Activated CD4-positive, CD25-positive, alpha-beta regulatory T cell treated with anti-CD3 and anti-CD28 coated beads, Interleukin-2, amount 50 U/mL, for 16 hours (primary cell): ENCODE measurements around the gene ERC2.
"Not testable (repeated sequence)": the region's sequence is repeated elsewhere in the genome, so short reads cannot be mapped to it uniquely, and the experiment has no call there.

Experiments used
- DNase-seq: peaks from one replicate; pipeline ENCODE4 v3.0.0-alpha.2; 2020; ENCODE audit warnings: low read depth, low spot score

ERC2 gene

DNA sequence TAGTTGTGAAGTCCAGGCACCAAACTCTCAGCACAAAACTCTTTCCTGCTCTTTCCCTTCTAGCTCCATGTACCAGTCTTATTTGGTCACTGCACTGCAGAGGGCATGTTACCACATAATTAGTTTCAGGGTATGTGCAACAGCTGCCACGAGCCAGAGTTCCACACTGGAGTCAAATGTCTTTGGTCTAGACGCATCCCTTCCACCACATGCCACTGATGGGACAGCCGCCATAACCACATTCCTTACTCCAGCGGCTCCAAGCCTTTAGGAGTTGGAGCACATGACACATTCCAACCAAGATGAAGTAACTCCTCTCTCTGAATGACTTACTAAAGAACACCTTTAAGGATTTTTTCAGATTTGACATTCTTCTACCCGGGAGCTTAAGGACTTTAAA lies 153.4 kb downstream of the ERC2 start:
- DNase-seq: no peak

DNA sequence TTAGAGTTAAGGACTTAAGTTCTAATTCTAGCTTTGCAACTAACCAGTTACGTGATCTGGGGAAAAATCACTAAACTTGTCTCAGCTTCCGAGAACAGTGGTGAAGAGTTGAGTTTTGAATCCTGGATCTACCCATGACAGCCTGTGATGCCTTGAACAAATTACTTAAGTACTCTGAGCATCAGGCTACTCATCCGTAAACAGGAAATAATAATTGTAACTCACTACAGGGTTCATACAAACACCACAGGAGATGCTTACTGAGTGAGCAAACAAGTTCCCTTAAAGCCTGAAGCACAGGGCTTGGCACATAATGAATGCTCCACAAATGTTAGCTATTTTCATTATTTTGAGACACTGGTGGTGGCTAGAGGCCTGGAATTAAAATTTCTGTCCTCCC lies 158.8 kb downstream of the ERC2 start:
- no peak for DNase-seq

DNA sequence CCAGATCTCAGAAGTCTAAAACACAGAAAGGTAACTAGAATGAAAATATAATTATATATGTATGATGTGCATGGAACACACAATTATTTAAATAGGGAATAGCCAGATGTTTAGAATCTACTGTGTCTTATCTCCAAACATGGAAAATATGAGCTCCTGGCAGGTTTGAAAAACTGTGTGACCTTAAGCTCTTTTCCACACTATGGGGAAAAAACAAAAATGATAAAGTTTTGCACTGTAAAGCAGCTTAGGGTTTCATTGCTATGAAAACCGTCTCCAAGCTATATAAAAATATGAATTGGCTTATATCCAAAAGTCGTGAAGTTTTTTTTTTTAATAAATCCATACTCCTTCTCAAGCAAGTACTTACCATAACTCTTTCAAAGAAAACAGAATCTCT lies 159.8 kb downstream of the ERC2 start:
- DNase-seq: no peak

DNA sequence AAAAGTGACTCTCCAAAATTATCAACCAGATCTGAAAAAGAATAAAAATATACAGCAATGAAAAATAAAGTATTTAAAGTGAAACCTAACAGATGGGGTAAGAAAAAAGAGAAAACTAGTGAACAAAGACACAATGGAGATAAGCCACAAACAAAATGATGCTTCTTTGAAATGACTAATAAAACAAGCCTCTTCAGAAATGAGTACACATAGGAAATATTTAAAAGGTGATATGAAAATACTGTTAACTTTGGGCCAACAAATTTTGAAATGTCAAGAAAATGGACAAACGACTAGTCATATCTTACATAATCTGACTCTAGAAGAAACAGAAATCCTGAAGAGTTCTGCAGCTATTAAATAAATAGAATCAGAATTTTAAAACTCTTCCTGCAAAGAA lies 164.2 kb downstream of the ERC2 start:
- DNase-seq: no peak

DNA sequence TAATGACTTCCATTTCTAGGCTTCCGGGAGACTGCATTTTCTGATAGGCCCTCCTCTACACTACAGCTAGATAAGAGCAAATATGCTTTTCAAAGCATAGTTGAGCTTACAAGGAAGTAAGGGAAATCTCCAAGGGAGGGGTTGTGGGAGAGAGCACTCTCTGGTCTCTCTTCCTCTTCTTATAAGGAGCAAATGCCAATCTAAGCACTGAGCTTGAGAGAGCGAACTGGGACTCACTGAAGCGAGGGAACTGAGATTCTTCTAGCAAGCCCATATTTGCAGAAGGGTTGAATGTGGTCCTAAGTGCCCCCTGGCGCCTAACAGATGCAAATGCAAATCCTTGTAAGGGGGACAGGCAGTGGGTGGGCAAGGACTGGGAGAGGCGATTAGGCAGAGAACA lies 164.8 kb downstream of the ERC2 start:
- no peak for DNase-seq

DNA sequence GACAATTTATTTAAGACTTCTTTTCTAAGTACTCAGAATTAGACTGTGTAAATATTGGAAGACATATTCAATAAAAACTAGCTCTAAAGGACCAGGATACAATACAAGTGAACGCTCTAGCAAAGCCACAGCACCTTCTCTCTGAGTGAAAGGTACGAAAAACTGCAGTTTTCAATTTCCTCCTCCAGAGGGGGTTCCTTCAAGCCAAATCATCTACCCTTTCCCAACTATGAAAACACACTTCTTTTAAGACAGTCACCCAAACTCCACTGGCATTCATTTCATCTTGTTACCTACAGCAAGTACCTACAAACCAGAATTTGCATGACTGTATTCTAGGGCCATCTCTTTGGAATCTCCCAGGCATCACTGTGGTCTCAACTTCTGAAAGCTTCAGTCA lies 165.8 kb downstream of the ERC2 start:
- DNase-seq: no peak

DNA sequence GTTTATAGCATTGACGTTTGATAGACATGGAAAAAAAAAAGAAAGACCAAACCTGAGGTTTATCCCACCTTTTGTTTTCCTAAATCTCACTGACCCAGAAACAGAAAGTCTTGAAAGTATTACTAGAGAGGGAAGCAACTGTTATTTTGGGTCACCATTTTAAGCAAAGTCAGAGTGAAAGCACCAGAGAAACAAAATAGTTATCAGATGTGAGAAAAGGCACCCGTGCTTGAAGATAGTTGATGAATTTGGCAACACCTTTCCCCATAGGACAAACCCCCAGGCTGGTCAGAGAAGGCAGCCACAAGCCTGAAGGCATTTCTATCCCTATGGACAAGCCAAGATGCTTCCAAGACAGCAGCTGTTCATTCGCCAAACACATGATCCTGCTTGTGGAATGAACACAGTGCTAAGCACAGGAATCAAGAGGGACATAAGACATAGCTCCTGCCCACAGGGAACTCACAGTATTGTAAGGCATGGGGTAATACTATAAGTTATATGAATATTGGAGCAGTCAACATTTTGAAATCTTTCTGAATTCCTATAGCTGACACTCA lies 170.9 kb downstream of the ERC2 start:
- no peak for DNase-seq

DNA sequence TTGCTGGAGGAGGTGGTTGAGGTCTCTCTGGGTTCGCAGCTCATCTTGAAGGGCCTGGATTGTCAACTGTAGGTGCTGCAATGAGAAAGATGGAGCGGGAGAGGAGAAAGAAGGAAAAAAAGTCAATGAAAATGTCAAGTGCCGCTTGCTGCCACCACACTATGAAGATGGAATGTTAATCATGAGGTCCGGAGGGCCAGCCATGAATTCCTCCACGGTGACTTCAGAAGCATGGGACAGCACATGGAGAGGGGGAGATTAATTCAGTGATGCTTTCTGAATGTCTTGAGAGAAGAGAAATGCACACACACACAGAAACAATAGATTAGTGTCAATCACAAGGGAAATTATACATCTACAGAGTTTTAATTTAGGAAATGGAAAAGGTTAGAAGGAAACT lies 171.9 kb downstream of the ERC2 start:
- no peak for DNase-seq

DNA sequence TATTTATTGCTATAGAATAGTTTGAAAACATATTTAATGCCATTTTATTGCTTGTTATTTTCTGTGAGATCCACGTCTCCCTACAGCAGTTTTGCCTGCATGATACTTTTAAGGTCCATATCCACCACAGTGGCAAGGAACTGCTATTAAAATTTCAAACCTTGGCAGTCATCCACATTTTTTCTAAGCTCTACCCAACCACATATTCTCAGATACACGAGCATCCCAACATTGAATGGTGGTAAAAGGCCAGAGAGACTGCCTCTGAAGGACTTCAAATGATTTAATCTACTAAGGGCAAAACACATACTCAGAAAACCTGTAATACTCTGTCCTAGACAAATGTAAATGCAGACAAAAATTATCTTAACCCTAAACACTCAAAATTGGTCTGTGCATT lies 173.1 kb downstream of the ERC2 start:
- no peak for DNase-seq

DNA sequence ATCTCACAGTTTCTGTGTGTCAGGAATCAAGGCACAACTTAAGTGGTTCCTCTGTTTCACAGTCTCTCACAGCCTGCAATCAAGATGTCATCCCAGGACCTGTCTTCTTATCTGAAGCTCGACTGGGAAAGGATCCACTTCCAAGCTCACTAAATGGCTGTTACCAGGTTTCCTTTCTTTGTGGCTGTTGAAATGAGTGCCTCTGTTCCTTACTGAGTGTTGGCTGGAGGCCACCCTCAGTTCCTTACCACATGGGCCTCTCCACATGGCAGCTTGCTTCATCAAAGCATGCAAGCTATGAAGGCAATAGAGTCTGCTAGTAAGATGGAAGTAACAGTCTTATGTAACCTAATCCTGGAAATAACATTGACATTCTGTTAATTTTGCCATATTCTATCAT lies 174.0 kb downstream of the ERC2 start:
- DNase-seq: no peak

DNA sequence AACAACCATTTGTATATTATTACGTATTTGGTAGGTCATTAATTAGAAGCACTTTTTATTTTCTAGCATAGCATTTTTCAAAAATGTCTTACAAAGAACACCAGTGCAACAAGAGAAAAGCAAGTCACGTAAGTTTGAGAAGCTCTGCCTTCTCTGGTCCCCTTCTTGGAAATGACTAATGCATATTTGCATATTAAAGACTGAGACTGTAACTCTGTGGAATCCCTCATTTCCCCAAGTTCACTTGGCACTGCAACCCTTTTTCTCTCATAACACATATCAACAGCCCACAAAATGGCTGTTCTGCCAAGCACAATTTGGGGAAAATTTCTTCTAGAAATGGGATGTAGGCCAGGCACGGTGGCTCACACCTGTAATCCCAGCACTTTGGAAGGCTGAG lies 176.3 kb downstream of the ERC2 start:
- DNase-seq: no peak

DNA sequence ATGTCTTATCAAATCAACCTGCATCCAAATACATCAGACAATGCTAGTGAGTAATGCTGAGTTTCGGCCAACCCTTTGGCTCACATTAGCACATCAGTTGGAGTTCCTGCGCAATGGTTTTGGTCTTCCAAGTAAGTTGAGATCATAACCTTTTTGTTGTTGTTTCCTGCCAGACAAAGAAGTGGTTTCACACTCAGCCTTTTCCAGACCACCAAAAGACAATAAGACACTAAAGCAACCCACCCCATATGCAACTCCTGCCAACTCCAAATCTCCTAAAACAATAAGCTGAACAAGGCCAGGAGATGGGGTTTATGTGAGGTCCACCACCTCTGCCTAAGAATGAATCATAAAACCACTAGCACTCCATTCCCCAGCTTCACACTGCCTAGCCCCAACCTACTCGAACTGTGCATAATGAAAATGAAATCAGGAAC lies 177.0 kb downstream of the ERC2 start:
- DNase-seq: no peak

DNA sequence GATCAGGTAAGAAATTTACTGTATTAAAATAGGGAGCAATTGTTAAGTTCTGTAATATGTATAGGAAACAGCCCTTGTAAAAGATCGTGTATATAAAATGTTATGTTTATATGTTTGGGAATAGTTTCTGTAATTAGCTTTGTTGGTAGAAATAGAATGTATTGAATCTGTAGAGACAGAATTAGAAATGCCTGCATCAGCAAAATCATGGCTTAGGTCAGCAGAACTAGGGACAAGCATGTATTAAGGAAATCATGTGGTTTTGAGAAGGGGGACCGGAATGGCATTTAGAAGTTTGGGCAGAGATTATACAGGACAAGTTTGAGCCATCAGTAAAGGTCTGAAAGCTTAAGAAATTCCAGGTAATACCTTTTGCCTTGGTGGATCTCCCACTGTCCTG lies 177.9 kb downstream of the ERC2 start:
- DNase-seq: no peak

DNA sequence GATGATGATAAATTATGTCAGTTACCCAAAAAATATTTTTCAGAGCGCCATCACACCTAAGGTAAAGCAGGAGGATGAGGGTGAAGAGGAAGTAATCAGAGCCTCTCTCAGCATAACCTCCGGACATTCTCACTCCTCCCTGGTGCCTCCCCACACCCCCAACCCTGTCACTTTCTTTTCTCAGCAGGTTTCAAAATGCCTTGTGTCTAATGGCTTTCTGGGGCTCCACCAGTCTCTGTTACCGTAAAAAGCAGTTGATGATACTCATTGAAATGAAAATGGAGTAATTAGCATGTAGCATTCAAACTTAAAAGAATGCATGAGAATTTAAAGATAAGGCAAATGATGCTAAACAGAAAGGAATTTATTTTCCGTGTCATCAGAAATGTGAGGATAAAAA lies 180.0 kb downstream of the ERC2 start:
- no peak for DNase-seq

DNA sequence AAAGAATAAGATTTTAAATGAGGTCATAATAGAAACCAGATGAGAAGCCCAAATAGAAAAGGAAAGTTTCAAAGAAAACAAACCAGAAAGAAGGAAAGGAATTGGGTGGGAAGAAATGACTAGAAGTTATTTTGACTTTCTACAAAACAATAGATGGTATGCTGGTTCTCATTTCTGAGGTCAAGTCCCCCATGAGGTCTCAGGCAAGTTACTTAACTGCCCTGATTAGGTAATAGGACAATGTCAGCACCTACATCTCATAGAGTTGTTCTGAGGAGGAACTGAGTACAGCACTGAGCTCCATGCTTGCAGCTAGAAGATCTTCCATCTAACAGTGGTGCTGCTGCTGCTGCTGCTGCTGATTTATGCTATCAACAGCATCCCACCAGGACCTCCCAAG lies 185.9 kb downstream of the ERC2 start:
- DNase-seq: no peak

DNA sequence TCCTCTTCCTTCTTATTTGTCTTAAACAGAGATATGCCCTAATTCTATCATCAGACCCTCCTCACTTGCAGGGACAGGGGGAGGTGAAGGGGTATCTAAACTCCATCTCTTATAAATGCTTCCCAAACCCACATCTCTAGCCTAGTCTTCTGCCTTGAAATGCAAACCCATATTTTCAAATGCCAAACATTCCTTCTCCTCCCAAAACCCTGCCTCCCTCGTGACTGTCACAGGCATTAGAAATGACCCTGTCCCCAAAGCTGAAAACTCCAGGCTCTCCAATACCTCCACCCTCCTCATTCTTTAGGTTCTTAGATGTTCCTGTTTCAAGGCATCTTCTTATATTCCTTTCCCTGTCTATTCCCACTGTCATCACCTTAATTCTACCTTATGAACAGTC lies 191.0 kb downstream of the ERC2 start:
- DNase-seq: no peak

DNA sequence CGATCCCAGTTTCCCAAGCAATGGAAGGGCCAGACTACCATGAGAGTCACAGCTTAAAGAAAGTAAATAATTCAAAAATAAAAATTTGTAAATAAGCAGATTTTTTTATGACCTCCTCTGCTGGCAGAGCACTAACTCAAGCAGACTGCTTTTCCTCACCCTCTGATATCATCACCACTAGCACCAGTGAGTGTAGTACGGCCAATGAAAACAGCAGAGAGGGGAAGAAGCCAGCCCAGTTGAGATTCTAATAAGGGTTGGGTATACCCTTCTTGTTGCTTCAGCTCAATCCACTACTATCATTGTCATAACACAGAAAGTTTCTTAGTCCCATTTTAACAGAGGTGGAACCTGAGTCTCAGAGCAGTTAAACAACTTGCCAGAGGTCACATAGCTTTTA lies 193.1 kb downstream of the ERC2 start:
- DNase-seq: no peak

DNA sequence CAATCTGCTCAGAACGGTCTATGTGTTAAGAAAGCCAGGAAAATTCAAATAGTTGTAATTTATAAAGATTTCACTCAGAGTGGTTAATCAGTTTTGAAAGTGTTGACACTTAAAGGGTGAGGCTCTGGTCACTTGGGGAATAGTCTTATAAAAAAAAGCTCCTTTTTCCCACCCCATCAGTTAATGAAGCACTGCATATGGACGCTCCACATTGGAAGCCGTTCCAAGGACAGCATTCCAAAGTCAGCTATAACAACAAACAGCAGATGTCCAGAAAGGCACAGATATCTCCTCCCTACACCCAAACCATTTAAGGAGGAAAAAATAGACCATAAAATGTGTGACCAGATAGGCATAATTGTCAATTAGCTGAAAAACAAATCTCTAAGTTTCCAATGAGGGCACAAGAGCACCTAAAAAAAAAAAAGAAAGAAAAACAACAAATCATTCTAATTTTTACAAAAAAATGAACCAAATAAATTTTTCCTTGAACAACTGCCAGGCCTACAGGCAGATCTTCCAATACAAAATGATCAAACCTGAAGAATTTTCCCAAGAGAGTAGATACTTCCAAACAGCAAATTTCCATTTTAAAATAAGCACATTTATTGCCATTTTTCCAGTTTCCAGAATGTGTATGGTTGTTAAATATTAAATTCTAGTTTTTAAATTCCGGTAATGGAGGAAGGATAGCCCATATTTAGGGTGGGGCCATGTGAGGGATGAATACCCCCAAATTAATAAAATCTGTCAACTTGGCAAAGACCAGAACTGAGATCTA lies 198.3 kb downstream of the ERC2 start:
- DNase-seq: no peak

DNA sequence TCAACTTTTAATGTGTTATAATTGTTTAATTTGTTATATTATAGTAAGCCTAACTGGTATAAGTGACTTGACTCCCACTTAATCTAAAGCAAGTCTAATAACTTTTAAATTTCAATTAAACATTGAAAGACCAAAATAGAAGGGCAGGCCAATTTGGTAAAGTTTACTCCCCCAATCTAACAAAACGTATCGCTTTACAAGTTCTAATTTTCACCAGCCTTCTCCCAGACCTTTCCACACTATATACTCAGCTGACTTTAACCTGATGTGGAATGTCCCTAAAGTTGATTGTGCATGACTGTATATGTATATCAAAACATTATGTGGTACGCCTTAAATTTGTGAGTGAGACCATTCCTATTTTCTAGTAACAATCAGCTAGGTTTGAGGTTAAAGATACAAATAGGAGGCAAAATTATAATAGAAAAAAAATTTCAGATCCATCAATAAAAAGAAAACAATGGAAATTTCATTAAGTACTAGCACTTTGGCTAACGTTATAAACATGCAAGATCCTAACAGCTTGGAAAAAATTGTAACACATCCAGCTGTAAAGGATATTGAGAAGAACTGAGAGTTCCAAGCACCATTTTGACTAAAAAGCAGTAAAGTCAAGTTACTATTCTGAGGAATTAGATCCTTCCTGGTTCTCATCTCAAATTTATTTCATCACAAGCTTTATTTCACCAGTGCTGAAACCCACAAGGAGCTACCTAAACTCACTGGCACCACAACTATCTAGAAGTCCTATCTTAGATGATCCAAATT lies 199.5 kb downstream of the ERC2 start:
- DNase-seq: no peak

DNA sequence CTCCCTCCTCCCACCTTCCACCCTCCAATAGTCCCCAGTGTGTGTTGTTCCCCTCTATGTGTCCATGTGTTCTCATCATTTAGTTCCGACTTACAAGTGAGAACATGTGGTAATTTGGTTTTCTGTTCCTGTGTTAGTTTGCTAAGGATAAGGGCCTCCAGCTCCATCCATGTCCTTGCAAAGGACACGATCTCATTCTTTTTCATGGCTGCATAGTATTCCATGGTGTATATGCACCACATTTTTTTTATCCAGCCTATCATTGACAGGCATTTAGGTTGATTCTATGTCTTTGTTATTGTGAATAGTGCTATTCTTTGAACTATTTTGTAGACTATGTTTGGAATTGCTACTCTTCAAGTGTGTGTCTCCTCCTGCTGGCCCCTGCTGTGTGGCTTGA lies 206.4 kb downstream of the ERC2 start:
- not testable (repeated sequence) for DNase-seq

DNA sequence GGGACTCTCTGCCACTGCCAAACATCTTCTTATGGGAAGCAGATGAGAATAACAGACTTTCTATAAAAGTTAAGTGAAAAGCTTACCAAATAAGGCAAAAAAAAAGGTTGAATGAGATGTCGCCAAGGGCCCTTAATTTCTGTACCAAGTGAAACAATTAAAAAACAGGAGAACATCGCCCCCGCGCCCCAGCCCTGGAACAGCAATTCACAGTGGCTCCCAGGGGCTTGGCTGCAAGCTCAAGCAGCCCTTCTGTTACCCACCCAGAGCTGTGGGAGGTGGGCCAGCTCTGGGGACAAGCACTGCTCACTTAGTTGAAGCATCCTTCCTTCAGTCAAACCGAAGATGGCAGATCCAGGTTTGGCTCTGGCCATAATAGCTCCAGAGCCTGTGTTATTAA lies 208.0 kb downstream of the ERC2 start:
- no peak for DNase-seq

DNA sequence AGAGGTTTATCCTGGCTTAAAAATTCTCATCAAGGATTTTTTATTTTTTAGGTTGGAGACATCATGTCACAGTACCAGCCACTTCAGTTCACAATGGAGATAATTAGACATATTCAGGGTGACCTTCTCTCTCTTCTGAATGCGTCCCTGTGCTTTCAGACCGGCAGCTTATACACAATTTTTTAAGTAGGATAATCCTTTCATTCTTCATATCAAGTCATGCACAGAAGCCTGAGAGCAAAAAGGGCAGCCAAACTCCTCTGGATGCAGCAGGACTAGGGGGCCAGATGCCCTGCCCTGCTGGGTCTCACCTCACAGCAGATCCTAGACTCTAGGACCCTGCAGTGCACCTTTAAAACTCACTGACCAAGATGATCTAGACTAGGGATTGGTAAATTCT lies 210.4 kb downstream of the ERC2 start:
- no peak for DNase-seq

DNA sequence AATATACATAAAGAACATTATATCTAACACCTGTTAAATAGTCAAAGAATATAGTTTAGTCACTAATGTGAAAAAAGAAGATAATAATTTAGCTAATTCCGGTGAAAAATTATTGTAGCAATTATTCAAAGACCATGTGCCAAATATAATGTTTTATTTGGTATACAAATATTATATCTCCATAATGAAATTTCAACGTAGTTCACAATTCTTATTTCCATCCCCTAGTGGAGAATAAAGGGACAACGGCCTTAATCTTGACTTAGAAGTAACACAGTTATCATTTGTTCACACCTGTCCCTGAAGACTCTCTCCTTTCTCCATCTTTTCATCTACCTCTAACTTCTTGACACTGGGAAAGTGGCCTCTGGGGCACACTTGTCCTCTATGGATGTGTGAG lies 213.4 kb downstream of the ERC2 start:
- no peak for DNase-seq
